ENCODE data around the gene EDIL3.

Gene EDIL3

DNA sequence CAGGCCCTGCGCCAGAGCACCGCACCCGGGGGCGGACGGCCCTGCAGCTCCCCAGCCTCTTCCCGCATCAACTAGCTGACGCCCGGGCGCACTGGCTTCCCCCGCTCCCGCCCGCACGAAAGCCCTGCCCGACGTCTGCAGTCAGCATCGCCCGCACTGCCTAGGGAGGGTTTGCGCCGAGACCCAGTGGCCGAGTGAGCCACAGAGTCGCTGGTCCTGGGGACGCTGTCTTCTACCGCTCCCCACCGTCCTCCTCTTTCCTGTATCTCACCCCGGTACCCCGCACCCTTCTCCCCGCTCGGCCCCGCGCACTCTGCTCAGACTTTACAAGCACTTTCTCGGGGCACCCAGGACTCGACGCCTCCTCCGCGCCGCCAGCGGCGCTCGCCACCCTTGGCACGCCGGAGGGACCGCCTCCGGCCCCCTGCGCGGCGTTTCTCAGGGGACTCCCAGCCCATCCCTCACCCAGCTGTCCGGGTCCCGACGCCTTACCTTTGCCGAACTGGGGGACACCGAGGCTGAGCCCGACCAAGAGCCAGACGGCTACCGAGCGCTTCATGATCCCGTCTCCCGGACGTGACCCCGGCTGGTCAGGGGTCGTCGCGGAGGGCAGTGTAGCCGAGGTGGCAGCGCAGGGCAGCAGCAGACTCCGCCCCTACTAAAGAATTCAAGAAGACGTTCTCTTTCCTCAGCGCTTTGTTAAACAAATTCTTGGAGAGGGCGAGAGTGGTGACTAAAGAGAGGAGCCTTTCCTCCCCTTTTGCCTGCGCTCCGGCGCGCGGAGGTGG is 670 bp downstream of the EDIL3 start:
- TF ChIP-seq, protein P1, sequence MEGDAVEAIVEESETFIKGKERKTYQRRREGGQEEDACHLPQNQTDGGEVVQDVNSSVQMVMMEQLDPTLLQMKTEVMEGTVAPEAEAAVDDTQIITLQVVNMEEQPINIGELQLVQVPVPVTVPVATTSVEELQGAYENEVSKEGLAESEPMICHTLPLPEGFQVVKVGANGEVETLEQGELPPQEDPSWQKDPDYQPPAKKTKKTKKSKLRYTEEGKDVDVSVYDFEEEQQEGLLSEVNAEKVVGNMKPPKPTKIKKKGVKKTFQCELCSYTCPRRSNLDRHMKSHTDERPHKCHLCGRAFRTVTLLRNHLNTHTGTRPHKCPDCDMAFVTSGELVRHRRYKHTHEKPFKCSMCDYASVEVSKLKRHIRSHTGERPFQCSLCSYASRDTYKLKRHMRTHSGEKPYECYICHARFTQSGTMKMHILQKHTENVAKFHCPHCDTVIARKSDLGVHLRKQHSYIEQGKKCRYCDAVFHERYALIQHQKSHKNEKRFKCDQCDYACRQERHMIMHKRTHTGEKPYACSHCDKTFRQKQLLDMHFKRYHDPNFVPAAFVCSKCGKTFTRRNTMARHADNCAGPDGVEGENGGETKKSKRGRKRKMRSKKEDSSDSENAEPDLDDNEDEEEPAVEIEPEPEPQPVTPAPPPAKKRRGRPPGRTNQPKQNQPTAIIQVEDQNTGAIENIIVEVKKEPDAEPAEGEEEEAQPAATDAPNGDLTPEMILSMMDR (IDR thresholded peaks at IDR 0.05; ENCODE audit: insufficient read depth, low read depth, low read length, missing control alignments): no peak
- H3K4me3 ChIP-seq (ENCODE audit: low read length): peak overlapping the region; percentile 59
- peak; percentile 75 for DNase-seq (ENCODE audit: low read depth)

DNA sequence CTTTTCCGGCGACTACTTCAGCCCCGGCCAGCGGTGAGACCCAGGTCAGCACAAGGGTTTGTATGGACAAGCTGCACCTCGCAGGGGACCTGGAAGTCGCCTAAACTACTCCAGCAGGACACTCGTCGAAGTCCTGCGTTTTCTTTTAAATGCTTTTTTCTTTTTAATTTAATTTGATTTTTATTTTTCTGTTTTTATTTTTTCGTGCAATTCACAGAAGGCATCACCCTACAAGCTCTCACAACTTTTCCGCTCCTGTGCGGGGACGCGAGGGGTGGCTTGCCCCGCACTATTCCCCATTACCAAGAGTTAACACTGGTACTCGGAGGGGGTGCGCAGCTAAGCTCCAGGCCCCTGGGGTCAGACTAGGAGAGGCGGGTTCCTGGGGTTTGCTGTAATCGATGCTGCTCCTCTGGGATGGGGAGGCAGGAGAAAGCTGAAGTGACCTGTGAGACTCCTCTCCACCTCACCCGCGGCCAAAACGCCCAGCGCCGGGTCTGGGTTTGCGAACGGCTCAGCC is 1.3 kb downstream of the EDIL3 start:
- TF ChIP-seq, protein P1 (IDR thresholded peaks at IDR 0.05; ENCODE audit: insufficient read depth, low read depth, low read length, missing control alignments): no peak
- DNase-seq (ENCODE audit: low read depth): no peak
- H3K4me3 ChIP-seq (ENCODE audit: low read length): peak overlapping the region; percentile 59

- DNase-seq (ENCODE audit: low read depth): peak; percentile 16
- H3K4me3 ChIP-seq (ENCODE audit: low read length): peak overlapping the region; percentile 59
- TF ChIP-seq, protein P1 (IDR thresholded peaks at IDR 0.05; ENCODE audit: insufficient read depth, low read depth, low read length, missing control alignments): no peak
Measured at GRCh38 chr5:84382363-84383295, 2.1 kb downstream of the EDIL3 start.

DNA sequence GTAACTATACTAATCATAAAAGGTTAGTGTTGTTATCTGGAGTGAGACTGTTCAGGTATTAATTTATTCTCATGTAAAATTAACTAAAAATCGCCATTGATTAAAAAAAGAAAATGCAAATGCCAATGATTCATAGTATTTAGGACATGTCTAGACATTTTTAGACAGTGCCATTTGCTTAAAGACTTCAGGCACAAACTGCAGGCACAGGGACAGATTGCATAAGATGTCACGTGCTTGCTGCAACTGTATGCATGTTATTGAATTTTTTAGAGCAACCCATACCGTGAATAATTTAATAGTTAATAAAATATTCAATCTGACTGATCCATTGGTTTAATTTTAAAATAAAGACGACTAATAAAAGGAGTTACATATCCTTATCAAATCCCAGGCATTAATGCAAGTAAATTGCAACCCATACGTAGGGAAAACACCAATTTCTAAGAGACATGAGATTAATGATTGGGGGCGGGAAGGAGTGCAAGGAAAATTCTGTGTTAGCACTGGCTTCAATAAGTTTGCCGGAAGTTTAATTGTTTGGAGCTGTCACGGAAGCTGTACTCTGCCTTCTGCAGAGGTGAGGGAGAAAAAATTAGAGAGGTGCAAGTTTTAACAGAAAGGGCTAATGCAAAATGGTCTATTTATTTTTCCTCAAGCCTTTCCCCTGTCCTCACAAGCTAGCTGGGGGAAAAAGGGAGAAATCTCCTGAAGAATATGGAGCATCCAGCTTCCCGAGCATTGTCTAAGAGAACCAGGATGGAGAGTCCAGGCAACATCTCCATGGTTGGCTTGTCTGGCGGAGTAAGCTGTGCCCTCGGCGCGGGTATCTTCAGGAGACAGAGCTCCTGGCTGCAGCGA is 2.9 kb downstream of the EDIL3 start:
- TF ChIP-seq, protein P1 (IDR thresholded peaks at IDR 0.05; ENCODE audit: insufficient read depth, low read depth, low read length, missing control alignments): no peak
- peak overlapping the region; percentile 59 for H3K4me3 ChIP-seq (ENCODE audit: low read length)
- peak; percentile 90 for DNase-seq (ENCODE audit: low read depth)

DNA sequence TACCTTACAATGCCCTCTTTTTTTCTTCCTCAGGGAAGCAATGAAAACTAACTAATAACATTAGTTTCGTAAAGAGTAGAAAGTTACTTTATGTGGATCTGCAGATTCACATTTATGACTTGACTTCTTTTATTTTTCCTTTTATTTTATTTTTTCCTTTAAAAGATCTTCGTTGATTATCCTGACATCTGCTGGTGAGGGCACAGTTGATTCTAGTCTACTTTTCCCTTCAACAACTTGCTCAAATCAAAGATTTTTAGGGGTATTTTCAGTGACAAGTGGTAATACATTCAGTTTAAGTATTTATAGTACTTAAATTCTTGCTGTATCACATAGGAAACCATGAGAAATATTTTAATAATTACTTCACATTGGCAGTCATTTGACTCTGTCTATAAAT is 4.9 kb downstream of the EDIL3 start:
- no peak overlapping the region for H3K4me3 ChIP-seq (ENCODE audit: low read length)
- no peak for DNase-seq (ENCODE audit: low read depth)
- TF ChIP-seq, protein P1 (IDR thresholded peaks at IDR 0.05; ENCODE audit: insufficient read depth, low read depth, low read length, missing control alignments): no peak

- DNase-seq (ENCODE audit: low read depth): no peak
- TF ChIP-seq, protein P1 (IDR thresholded peaks at IDR 0.05; ENCODE audit: insufficient read depth, low read depth, low read length, missing control alignments): no peak
Measured at GRCh38 chr5:84378961-84379360, 5.7 kb downstream of the EDIL3 start.

More at GRCh38 chr5:84378961-84379360, 5.7 kb downstream of the EDIL3 start:
- no peak overlapping the region for H3K4me3 ChIP-seq (ENCODE audit: low read length)
